GM18867 (cell line): ENCODE data around the gene IREB2.
"Not testable (repeated sequence)": the region's sequence is repeated elsewhere in the genome, so short reads cannot be mapped to it uniquely, and the experiment has no call there.

Source experiments
- ATAC-seq: cut with Tn5 transposase; IDR thresholded peaks from one replicate; pipeline ENCODE4 v1.9.1; 2021; ENCODE audit warnings: mild to moderate bottlenecking, moderate library complexity; ENCODE audit not compliant: unreplicated experiment

IREB2 gene

GRCh38 chr15:78461171-78461888, 23.3 kb downstream of the IREB2 start:
- ATAC-seq: no peak

GRCh38 chr15:78469031-78469430, 31.0 kb downstream of the IREB2 start:
- ATAC-seq: no peak

DNA sequence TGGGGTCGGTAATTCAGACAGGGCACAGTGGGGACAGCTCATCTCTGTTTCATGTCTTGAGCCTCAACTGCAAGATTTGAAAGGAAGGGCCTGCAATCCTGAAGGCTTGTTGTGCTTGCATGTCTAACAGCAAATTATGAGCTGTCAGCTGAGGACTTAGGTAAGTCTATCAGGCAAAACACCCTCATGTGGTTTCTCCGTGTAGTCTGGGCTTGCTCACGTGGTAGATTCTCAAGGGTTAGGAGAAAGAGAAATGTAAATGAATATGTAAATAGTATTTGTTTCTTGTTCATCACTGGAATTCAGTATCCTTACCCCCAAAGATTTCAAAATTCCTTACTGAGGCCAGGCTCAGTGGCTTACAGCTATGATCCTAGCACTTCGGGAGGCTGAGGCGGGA, 39.3 kb downstream of the IREB2 start:
- ATAC-seq: no peak

DNA sequence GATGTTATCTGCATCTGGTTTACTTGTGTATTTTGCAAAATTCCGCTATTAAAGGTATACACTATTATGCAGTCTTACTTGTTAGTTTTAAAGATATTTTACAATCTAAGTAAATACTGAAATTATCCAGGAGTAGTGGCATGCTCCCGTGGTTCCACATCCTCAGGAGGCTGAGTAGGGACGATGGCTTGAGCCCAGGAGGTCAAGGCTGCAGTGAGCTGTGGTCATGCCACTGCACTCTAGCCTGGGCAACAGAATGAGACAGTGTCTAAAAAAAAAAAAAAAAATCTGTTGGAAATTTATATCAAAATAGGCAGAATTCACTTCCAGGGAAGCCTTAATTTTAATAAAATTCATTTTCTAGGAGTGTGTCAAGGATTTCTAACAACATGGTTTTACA, 41.6 kb downstream of the IREB2 start:
- ATAC-seq: no peak

- no peak for ATAC-seq
Observed at GRCh38 chr15:78481917-78482316, 43.9 kb downstream of the IREB2 start.

DNA sequence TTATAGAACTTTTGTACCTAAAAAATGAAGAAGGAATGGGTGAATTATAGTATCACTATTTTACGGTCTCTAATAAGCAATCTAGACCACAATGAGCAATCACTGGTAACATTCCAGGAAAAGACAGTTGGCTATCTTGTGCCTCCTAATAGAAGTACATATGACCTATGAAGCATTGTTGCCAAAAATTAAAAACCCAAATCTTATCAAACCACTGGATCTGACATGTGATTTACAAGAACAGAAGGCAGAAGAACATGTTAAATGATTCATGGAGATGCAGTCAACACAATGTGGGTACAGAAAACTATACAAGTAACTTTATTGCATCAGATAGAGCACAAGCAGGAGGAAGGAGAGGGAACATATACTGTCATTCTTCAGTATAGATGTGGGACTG, 54.9 kb downstream of the IREB2 start:
- ATAC-seq: no peak

- ATAC-seq: no peak
Observed at GRCh38 chr15:78501857-78502256, 63.8 kb downstream of the IREB2 start.

GRCh38 chr15:78502641-78503040, 64.6 kb downstream of the IREB2 start:
- no peak for ATAC-seq

GRCh38 chr15:78506971-78507830, 69.2 kb downstream of the IREB2 start, which contains the start of gene HYKK:
Gene HYKK, plus strand, starts transcription at chr15:78507577. Its CDS starts 5,512 bp downstream, at chr15:78513089.
- ATAC-seq: peak; percentile 78

- peak; percentile 19 for ATAC-seq
Observed at GRCh38 chr15:78507831-78508160, 69.8 kb downstream of the IREB2 start.

DNA sequence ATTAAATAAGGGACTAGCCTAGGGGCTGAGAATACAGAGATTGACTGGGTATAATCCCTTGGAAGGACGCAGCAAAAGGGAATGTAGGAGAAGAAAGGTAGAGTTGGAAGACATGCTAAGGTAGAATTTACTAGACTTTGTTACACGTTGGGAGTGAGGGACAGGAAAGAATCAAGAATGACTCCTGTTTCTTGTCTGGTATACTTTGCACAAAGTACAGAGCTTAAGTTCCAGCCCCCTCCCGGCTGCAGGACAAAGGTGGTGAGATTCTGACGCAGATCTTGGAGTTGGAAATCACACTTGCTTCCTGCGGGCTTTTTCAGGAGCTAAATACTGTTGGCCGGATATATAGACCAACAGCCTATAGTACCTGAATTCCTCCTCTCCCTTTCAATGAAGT, 70.3 kb downstream of the IREB2 start:
- no peak for ATAC-seq

DNA sequence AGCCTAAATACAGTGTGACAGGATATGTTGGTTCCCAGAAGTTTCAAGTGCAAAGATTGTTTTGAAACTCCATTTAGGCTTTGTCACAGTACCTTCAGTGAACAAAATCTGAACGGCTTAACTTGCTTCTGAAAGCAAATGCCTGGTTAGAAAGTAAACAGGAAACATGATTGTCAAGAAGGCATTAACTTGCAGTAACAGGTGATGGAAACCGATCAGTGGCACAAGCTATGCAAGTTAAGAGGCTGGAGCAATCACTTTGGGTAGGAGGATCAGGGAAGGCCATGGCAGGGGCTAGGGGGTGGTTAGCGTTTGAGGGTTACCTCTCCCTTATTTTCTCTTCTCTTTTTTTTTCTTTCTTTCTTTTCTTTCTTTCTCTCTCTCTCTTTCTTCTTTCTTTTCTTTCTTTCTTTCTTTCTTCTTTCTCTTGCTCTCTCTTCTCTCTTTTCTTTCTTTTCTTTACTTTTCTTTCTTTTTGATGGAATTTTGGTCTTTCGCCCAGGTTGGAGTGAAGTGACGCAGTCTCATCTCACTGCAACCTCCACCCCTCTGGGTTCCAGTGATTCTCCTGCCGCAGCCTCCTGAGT, 71.8 kb downstream of the IREB2 start:
- ATAC-seq: no peak

DNA sequence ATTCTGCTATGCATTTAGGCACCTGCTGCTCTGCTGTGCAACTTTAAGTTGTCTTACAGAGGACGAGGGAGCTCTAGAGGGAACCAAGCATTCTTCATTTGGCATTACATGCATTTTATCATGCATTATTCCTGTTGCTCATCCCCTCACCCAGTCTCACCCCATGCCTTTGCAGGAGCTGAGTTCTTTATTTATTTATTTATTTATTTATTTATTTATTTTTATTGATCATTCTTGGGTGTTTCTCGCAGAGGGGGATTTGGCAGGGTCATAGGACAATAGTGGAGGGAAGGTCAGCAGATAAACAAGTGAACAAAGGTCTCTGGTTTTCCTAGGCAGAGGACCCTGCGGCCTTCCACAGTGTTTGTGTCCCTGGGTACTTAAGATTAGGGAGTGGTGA, 82.0 kb downstream of the IREB2 start:
- not testable (repeated sequence) for ATAC-seq

DNA sequence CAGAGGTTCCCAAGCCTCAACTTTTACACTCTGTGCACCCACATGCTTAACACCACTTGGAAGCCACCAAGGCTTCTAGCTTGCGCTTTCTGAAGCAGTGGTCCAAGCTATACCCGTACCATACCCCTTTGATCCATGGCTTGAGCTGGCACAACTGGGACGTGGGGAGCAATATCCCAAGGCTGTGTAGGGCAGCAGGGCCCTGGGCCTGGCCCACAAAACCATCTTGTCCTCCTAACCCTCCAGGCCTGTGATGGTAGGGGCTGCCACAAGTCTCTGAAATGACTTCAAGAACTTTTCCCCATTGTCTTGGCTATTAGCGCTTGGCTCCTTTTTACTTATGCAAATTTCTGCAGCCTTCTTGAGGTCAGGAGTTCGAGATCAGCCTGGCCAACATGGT, 86.2 kb downstream of the IREB2 start:
- ATAC-seq: no peak

DNA sequence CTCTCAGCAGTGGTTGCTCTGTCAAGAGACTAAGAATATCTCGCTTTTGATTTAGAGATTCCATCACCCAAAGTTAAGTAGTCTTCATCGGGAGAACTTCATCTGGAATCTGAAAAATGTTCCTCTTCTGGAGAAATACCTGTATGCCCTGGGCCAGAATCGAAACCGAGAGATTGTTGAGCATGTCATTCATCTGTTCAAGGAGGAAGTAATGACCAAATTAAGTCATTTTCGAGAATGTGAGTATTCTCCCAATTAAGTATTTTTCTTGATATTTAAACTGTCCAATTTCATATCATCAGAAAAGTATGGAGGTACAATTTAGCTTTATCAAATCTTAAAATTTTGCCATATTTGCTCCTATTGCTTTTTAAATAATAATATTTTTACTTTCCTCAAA, 89.3 kb downstream of the IREB2 start:
- no peak for ATAC-seq

DNA sequence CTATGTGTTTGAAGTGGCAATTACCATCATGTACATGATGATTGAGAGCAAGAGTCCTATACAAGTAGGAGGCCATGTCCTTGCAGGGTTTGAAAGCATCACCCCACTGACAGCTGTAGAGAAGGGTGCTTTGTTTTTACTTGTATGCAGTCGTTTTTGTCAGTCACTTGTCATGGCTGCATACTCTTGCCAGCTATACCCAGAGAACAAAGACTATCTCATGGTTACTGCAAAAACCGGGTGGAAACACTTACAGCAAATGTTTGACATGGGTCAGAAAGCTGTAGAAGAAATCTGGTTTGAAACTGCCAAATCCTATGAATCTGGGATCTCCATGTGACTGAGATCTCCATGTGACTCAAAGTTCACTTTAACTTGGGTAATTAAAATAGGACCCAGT, 95.3 kb downstream of the IREB2 start:
- ATAC-seq: no peak

- no peak for ATAC-seq
Observed at GRCh38 chr15:78536134-78536533, 98.1 kb downstream of the IREB2 start.

- ATAC-seq: no peak
Observed at GRCh38 chr15:78537266-78537905, 99.4 kb downstream of the IREB2 start.

GRCh38 chr15:78538358-78538757, 100.3 kb downstream of the IREB2 start:
- ATAC-seq: no peak

DNA sequence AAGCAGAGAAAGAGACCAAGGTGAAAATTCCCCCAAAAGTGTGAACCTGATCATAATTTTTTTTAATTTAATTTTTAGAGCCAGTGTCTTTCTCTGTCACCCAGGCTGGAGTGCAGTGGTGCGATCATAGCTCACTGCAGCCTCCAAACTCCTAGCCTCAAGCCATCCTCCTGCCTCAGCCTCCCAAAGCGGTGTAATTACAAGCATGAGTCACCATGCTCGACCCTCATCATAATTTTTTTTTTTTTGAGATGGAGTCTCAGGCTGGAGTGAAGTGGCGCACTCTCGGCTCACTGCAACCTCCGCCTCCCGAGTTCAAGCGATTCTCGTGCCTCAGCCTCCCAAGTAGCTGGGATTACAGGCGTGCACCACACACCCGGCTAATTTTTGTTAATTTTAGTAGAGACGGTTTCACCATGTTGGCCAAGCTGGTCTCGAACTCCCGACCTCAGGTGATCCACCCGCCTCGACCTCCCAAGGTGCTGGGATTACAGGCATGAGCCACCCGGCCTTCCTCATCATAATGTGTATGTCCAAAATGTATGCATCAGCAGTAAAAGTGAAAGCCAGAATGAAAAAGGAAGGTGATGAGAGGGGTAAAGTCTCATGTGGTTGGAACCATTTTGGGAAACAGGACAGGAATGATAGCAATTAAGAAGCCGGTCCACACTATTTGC, 101.6 kb downstream of the IREB2 start:
- not testable (repeated sequence) for ATAC-seq
